Peyer's patch (tissue), 4 donors: ENCODE data around the gene TMEM50A.
"Not testable (repeated sequence)": the region's sequence is repeated elsewhere in the genome, so short reads cannot be mapped to it uniquely, and the experiment has no call there.

Source experiments
- POLR2A ChIP-seq, 2 donors: fragments of 450-650 bp; IDR thresholded peaks; one replicate each; pipeline ENCODE4 v1.5.1; 2017; ENCODE audit warnings: antibody characterized with exemption in 2 of 2, mild to moderate bottlenecking in 2 of 2, moderate library complexity in 2 of 2
- TF ChIP-seq, protein P1 (sequence below), 6 experiments: fragments of 450-650 bp in 4 of 6; fragments of 200-600 bp in 2 of 6; sonication (generic) in 1 of 6; IDR thresholded peaks; one replicate each; pipeline ENCODE4 v1.5.1; 2017 to 2019; ENCODE audit warnings: antibody characterized with exemption in 6 of 6, mild to moderate bottlenecking in 3 of 6, moderate library complexity in 1 of 6

DNA sequence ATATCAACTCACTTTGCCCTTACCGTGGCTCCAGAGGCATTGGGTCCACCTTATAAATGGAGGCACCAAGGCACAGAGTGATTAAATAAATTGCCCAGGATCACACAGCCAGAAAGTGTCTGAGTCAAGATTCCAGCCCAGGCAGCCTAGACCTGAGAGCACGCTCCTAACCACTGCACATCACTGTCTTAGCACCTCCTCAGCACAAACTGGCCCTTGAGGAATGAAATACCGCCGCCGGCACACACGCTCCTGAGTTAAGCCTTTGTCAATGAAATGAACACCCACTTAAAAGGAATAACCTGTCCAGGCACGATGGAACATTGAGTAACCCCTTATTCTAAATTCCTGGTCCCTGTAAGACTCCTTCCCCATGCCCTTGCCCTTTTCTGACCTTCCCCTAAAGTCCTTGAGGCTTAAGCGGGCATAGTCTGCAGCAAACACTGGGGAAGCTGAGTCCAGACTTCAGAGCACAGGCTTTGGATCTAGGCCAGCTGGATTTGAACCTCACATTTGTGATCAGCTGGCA, 49.5 kb upstream of the TMEM50A start:
- TF ChIP-seq, protein P1, sequence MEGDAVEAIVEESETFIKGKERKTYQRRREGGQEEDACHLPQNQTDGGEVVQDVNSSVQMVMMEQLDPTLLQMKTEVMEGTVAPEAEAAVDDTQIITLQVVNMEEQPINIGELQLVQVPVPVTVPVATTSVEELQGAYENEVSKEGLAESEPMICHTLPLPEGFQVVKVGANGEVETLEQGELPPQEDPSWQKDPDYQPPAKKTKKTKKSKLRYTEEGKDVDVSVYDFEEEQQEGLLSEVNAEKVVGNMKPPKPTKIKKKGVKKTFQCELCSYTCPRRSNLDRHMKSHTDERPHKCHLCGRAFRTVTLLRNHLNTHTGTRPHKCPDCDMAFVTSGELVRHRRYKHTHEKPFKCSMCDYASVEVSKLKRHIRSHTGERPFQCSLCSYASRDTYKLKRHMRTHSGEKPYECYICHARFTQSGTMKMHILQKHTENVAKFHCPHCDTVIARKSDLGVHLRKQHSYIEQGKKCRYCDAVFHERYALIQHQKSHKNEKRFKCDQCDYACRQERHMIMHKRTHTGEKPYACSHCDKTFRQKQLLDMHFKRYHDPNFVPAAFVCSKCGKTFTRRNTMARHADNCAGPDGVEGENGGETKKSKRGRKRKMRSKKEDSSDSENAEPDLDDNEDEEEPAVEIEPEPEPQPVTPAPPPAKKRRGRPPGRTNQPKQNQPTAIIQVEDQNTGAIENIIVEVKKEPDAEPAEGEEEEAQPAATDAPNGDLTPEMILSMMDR (IDR thresholded peaks at IDR 0.05): not testable (repeated sequence)
- TF ChIP-seq POLR2A (IDR thresholded peaks at IDR 0.05): not testable (repeated sequence)
